OCI-LY7 (cell line): ENCODE data around the gene MYO3A.

Source experiments
- EZH2phosphoT487 ChIP-seq: fragments of 200-600 bp; sonication (generic); IDR thresholded peaks from 2 replicates; pipeline ENCODE4 v1.6.1; 2018; ENCODE audit warnings: low read depth, borderline replicate concordance, mild to moderate bottlenecking, mixed run types, antibody characterized with exemption, low read length, moderate library complexity, mixed read lengths
- TF ChIP-seq, protein P1 (sequence below): fragments of 200-600 bp; sonication (generic); conservative IDR thresholded peaks from 2 replicates; pipeline ENCODE4 v1.5.1; 2014; ENCODE audit warnings: mild to moderate bottlenecking, antibody characterized with exemption, low read length, moderate library complexity, mixed read lengths

- TF ChIP-seq, protein P1, sequence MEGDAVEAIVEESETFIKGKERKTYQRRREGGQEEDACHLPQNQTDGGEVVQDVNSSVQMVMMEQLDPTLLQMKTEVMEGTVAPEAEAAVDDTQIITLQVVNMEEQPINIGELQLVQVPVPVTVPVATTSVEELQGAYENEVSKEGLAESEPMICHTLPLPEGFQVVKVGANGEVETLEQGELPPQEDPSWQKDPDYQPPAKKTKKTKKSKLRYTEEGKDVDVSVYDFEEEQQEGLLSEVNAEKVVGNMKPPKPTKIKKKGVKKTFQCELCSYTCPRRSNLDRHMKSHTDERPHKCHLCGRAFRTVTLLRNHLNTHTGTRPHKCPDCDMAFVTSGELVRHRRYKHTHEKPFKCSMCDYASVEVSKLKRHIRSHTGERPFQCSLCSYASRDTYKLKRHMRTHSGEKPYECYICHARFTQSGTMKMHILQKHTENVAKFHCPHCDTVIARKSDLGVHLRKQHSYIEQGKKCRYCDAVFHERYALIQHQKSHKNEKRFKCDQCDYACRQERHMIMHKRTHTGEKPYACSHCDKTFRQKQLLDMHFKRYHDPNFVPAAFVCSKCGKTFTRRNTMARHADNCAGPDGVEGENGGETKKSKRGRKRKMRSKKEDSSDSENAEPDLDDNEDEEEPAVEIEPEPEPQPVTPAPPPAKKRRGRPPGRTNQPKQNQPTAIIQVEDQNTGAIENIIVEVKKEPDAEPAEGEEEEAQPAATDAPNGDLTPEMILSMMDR = no peak
- no peak for TF ChIP-seq EZH2phosphoT487
Observed at GRCh38 chr10:26242706-26243350, 308.8 kb downstream of the MYO3A start.
